GM12878 (cell line): Measurements from ENCODE around the gene NKX6-1. TPM values are rescaled to one million over a fixed set of nuclear protein-coding genes. Genes with fewer than 3 reads are reported as not detected.

Experiments
- ATAC-seq: fragments of 200-7000 bp; cut with Tn5 transposase; 3 replicates; pipeline ENCODE4 v1.9.1; 2020; ENCODE audit warnings: mild to moderate bottlenecking, moderate library complexity
- Bru-seq: library from RNA; stranded (reverse); fragments of 400-500 nt; gene quantifications from one replicate; lab custom pipeline; 2021; lab: Mats Ljungman, UMichigan
- BruChase-seq, 2 experiments: library from RNA; stranded (reverse); fragments of 400-500 nt; gene quantifications; one replicate each; lab custom pipeline; 2021; lab: Mats Ljungman, UMichigan
- BruUV-seq: library from RNA; stranded (reverse); fragments of 400-500 nt; replicated peaks from 2 replicates; lab custom pipeline; 2021; lab: Mats Ljungman, UMichigan
- CTCF ChIA-PET: fragments of 300-600 bp; sonication (Branson Sonifier 250); formaldehyde crosslinking; extraction: SDS; loops from one replicate; lab custom pipeline; 2021; ENCODE audit warnings: inconsistent platforms; lab: Yijun Ruan, JAX
- POLR2A ChIA-PET: fragments of 350-600 bp; formaldehyde crosslinking; extraction: SDS; loops from one replicate; lab custom pipeline; 2021; ENCODE audit warnings: inconsistent platforms; lab: Charles Lee
- RAD21 ChIA-PET: fragments of 300-600 bp; sonication (Branson Sonifier 250); formaldehyde crosslinking; loops from one replicate; lab custom pipeline; 2023; ENCODE audit warnings: antibody characterized with exemption; ENCODE audit not compliant: unreplicated experiment; lab: Charles Lee
- SMC1A ChIA-PET: fragments of 300-600 bp; sonication (Branson Sonifier 250); formaldehyde crosslinking; loops from one replicate; lab custom pipeline; 2023; ENCODE audit not compliant: unreplicated experiment, uncharacterized antibody; lab: Charles Lee
- DNase-seq: peaks from one replicate; pipeline ENCODE4 v3.0.0-alpha.2; 2011; ENCODE audit warnings: low read depth, low spot score
- FAIRE-seq: peaks from 3 replicates; lab custom pipeline; 2011; peaks lifted over from hg19 to GRCh38; lab: Jason Lieb, UNC
- H2AFZ ChIP-seq: 2 replicates; pipeline ENCODE4 v1.6.0; 2011; ENCODE audit warnings: low read depth, low read length, control low read depth; ENCODE audit not compliant: control insufficient read depth
- H3K27ac ChIP-seq: 2 replicates; pipeline ENCODE4 v1.5.1; 2011; ENCODE audit warnings: control low read depth; ENCODE audit not compliant: control insufficient read depth, insufficient read depth
- H3K27me3 ChIP-seq, 2 experiments: replicated peaks in 1 of 2; 2 replicates each; pipeline versions ENCODE4 v1.6.0 to v1.6.1; 2011; ENCODE audit warnings: low read length in 1 of 2; ENCODE audit not compliant: control insufficient read depth in 2 of 2, insufficient read depth in 2 of 2
- H3K36me3 ChIP-seq, 2 experiments: 2 replicates each; pipeline ENCODE4 v1.5.1; 2011; ENCODE audit warnings: low read length in 1 of 2; ENCODE audit not compliant: control insufficient read depth in 2 of 2, insufficient read depth in 2 of 2
- H3K4me1 ChIP-seq: 2 replicates; pipeline ENCODE4 v1.6.1; 2011; ENCODE audit warnings: mild to moderate bottlenecking, low read length, moderate library complexity, mixed read lengths; ENCODE audit not compliant: control insufficient read depth, insufficient read depth
- H3K4me2 ChIP-seq: 2 replicates; pipeline ENCODE4 v1.6.0; 2011; ENCODE audit warnings: control low read depth; ENCODE audit not compliant: control insufficient read depth, insufficient read depth
- H3K4me3 ChIP-seq: fragments of 200-600 bp; sonication (generic); 2 replicates; pipeline ENCODE4 v1.5.1; 2016
- H3K79me2 ChIP-seq: 2 replicates; pipeline ENCODE4 v1.6.0; 2011; ENCODE audit warnings: low read length; ENCODE audit not compliant: control insufficient read depth, insufficient read depth
- H3K9ac ChIP-seq: 2 replicates; pipeline ENCODE4 v1.8.0; 2011; ENCODE audit warnings: low read length, control low read depth, mixed read lengths; ENCODE audit not compliant: control insufficient read depth, insufficient read depth
- H3K9me3 ChIP-seq: replicated peaks from 3 replicates; pipeline ENCODE4 v1.5.1; 2011; ENCODE audit warnings: mild to moderate bottlenecking, low read length; ENCODE audit not compliant: control insufficient read depth, insufficient read depth
- H4K20me1 ChIP-seq: 2 replicates; pipeline ENCODE4 v1.6.0; 2011; ENCODE audit not compliant: control insufficient read depth, insufficient read depth
- IKZF2 ChIP-seq, 2 experiments: fragments of 450-650 bp; IDR thresholded peaks; 2 replicates each; pipeline ENCODE4 v1.6.1; 2017; ENCODE audit warnings: mild to moderate bottlenecking in 2 of 2, moderate library complexity in 2 of 2
- NFXL1 ChIP-seq: fragments of 450-650 bp; IDR thresholded peaks from 2 replicates; pipeline ENCODE4 v1.6.1; 2017; ENCODE audit warnings: antibody characterized with exemption, mild to moderate bottlenecking, borderline replicate concordance
- RUNX3 ChIP-seq: IDR thresholded peaks from 2 replicates; pipeline ENCODE4 v1.6.1; 2012; ENCODE audit warnings: low read length, inconsistent platforms
- WGBS: methylation state at CpG from one replicate; pipeline ENCODE4 v1.1.6; 2016; ENCODE audit warnings: low lambda C conversion rate; ENCODE audit not compliant: insufficient replicate concordance, insufficient coverage; ENCODE audit errors: missing lambda C conversion rate; 5-methylcytosine and 5-hydroxymethylcytosine counted together
- in situ Hi-C: fragments of 300-500 bp; cut with MboI; formaldehyde crosslinking; loops from 9 replicates; pipeline ENCODE4 v1.14.3; 2018; ENCODE audit warnings: mixed read lengths
- intact Hi-C: fragments of 100-400 bp; cut with micrococcal nuclease; formaldehyde crosslinking; loops from one replicate; pipeline ENCODE4 v1.14.2; 2022; ENCODE audit not compliant: unreplicated experiment
- long read RNA-seq, 2 experiments: library from polyadenylated mRNA; unstranded; transcript quantifications; one replicate each; pipeline ENCODE4 v2.0.0, GENCODE V29; 2019 to 2020
- polyA minus RNA-seq, 3 experiments: library from RNA; depleted of rRNA, polyadenylated mRNA; stranded (reverse); fragments of >200 nt; gene quantifications; 2 replicates each; pipeline ENCODE4 v1.2.3, GENCODE V29; 2011
- polyA plus RNA-seq, 11 experiments: library from polyadenylated mRNA; depleted of rRNA in 4 of 11; unstranded in 6 of 11; stranded (reverse) in 5 of 11; fragments of >200 nt; fragmentation: Nextera tagmentation in 4 of 11; fragmentation: Illumina TruSeq in 1 of 11; extraction: Ambion mirVana in 4 of 11; extraction: Trizol in 1 of 11; gene quantifications; 1 replicate in 1 of 11; 2 replicates in 10 of 11; pipeline versions ENCODE4 v1.2.1 to v1.2.3, GENCODE V29; 2011 to 2016; ENCODE audit warnings: inconsistent platforms in 2 of 11, missing spikeins in 2 of 11, low read depth in 1 of 11
- total RNA-seq, 4 experiments: library from RNA; depleted of rRNA in 3 of 4; stranded (reverse); fragments of >200 nt in 3 of 4; fragmentation: Illumina TruSeq in 1 of 4; extraction: Trizol in 1 of 4; gene quantifications; 2 replicates each; pipeline versions ENCODE4 v1.2.1 to v1.2.3, GENCODE V29; 2013 to 2021
- TF ChIP-seq, protein P1 (sequence below): fragments of 450-650 bp; IDR thresholded peaks from 2 replicates; pipeline ENCODE4 v1.6.1; 2017; ENCODE audit warnings: mild to moderate bottlenecking, low read depth, inconsistent platforms; ENCODE audit not compliant: poor library complexity, severe bottlenecking

NKX6-1 gene
- total RNA-seq (2013; cell fraction: nucleolus; rRNA removed) = not detected in 2 replicates
- not detected in 2 replicates for total RNA-seq (2014; rRNA removed)
- total RNA-seq (2014; rRNA removed; fragmentation: Illumina TruSeq; extraction: Trizol) = not detected in 2 replicates
- not detected in 2 replicates for total RNA-seq (2021)
- polyA plus RNA-seq (2011; ENCODE audit: low read depth) = not detected
- polyA plus RNA-seq (2011; rRNA removed) = not detected in 2 replicates
- polyA plus RNA-seq (2011; cell fraction: cytosol; rRNA removed) = not detected in 2 replicates
- not detected in 2 replicates for polyA plus RNA-seq (2011; cell fraction: nucleus; rRNA removed)
- polyA plus RNA-seq (2012) = not detected in 2 replicates
- not detected in 2 replicates for polyA plus RNA-seq (2014; fragmentation: Illumina TruSeq; extraction: Trizol)
- polyA plus RNA-seq (2014; fragmentation: Nextera tagmentation; extraction: Ambion mirVana) = not detected
- not detected in 2 replicates for polyA plus RNA-seq (2014; rRNA removed)
- polyA plus RNA-seq (2016; fragmentation: Nextera tagmentation; extraction: Ambion mirVana) = not detected
- not detected in 2 replicates for polyA minus RNA-seq (2011; rRNA and poly(A)+ RNA removed)
- not detected in 2 replicates for polyA minus RNA-seq (2011; cell fraction: cytosol; rRNA and poly(A)+ RNA removed)
- not detected in 2 replicates for polyA minus RNA-seq (2011; cell fraction: nucleus; rRNA and poly(A)+ RNA removed)
- not detected for Bru-seq, nascent RNA
- not detected for BruChase-seq, experiment 1, labeled RNA remaining after a 6-hour chase
- BruChase-seq, experiment 2, labeled RNA remaining after a 2-hour chase = not detected
- long read RNA-seq, experiment 1 = 0 reads
- long read RNA-seq, experiment 2 = 0 reads

DNA sequence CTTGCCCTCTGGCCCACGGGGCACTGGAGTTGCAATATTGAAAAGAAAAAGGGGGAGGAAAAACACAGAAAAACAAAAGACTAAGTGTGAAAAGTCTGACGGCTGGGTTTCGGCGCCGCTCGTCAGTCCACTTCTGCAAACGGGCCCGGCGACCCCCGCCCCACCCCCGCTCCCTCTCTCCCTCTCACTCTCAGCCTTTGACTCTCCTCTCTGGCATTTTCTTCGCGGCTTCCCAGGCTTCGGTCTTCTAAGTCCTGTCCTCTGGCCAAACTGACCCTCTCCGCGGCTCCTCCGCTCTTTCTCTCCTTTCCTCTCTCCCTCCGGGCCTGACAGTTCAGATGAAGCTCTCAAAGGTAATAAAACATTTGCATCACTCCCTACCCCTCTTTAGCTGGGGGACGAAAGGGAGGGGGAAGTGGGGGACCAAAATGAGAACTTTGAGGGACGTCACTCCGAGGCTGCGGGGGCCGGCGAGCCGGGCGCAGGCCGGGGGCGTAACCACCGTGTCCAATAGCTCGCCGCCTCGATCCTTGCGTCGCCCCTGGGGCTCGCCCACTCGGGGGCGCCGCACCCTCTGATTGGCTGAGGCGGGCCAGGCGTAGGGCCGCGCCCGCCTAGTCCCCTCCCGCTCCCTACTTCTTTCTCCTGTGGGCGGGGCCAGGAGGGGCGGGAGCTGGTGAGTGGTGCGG lies at the start of gene NKX6-1:
TSS of gene NKX6-1 (minus strand) at position 358 of the 689 bp plus-strand sequence. CDS start 1,064 bp downstream, outside the sequence.
- Histone ChIP-seq H3K4me1 (no peaks in the 10 kb centered on the region), H3K4me2 (0 out of 2 replicates have a peak within 1 kb of the TSS, but pooled peaks have one; percentile 2), H3K27ac (no peak within 1 kb of the TSS), H3K79me2 (no peaks in the 10 kb centered on the region), H3K36me3 (no peaks in the 10 kb centered on the region), H3K27me3 (peaks cover 12 to 27% of the 10 kb centered on the region in 2 experiments), H3K4me3 (no peak within 1 kb of the TSS), H2AFZ (no peak within 1 kb of the TSS), H4K20me1 (no peaks in the 10 kb centered on the region), H3K9me3 (no peaks in the 10 kb centered on the region; the same call in 1 of the 3 replicates), H3K9ac (no peak within 1 kb of the TSS)
- DNase-seq = no peak
- BruUV-seq = no TSS peak
- in situ Hi-C loops (no loop called here), intact Hi-C loops (no loop called here)
- WGBS = 43% methylated on average over 28 of the region's 47 CpGs
- ChIA-PET POLR2A (no interaction called here), SMC1A (no interaction called here), RAD21 (no interaction called here), CTCF (no interaction called here)
- ATAC-seq = no peak
- TF ChIP-seq RUNX3 = no peak
- TF ChIP-seq NFXL1 = no peak
- TF ChIP-seq, protein P1, sequence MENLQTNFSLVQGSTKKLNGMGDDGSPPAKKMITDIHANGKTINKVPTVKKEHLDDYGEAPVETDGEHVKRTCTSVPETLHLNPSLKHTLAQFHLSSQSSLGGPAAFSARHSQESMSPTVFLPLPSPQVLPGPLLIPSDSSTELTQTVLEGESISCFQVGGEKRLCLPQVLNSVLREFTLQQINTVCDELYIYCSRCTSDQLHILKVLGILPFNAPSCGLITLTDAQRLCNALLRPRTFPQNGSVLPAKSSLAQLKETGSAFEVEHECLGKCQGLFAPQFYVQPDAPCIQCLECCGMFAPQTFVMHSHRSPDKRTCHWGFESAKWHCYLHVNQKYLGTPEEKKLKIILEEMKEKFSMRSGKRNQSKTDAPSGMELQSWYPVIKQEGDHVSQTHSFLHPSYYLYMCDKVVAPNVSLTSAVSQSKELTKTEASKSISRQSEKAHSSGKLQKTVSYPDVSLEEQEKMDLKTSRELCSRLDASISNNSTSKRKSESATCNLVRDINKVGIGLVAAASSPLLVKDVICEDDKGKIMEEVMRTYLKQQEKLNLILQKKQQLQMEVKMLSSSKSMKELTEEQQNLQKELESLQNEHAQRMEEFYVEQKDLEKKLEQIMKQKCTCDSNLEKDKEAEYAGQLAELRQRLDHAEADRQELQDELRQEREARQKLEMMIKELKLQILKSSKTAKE = no peak
- no peak for TF ChIP-seq IKZF2 (IDR thresholded peaks at IDR 0.05)
- no peak for FAIRE-seq
